ENCODE data around the gene NEK1. TPM values are rescaled to one million over a fixed set of nuclear protein-coding genes. Genes with fewer than 3 reads are reported as not detected.

NEK1 gene
- total and polyA plus RNA-seq, 2 of the 4 experiments (the other 2 are of a cell fraction) = 3.3 to 3.9 TPM

- ATAC-seq (ENCODE audit: low read depth) (no peak), DNase-seq (no peak)
- Histone ChIP-seq H4K20me1 (ENCODE audit: insufficient read depth, low read length) (no peaks in the 10 kb centered on the region), H4K8ac (ENCODE audit: low read depth in 2 of 2, low read length in 2 of 2) (no peak overlapping the region), H3K9me3 (ENCODE audit: control insufficient read depth, insufficient read depth, low read length) (no peaks in the 10 kb centered on the region), H3K9me1 (ENCODE audit: insufficient read depth, low read length) (no peaks in the 10 kb centered on the region), H2AK5ac (ENCODE audit: low read depth, low read length) (no peak overlapping the region), H2BK15ac (ENCODE audit: low read depth, low read length) (no peak overlapping the region), H3K27me3 (ENCODE audit: control insufficient read depth, insufficient read depth, low read length) (no peaks in the 10 kb centered on the region), H3K79me1 (ENCODE audit: low read depth in 1 of 2, low read length in 2 of 2) (peaks cover 0 to 4% of the 10 kb centered on the region in 2 experiments; a peak in 1 of 4 replicates), H3K23ac (ENCODE audit: low read depth, low read length) (no peak overlapping the region), H3K9ac (ENCODE audit: low read depth, low read length) (no peak overlapping the region), H4K5ac (ENCODE audit: low read depth, low read length) (no peak overlapping the region), H3K56ac (ENCODE audit: extremely low read depth, insufficient read depth, low read length) (no peak overlapping the region), H3K36me3 (ENCODE audit: control insufficient read depth, insufficient read depth, low read length) (no peaks in the 10 kb centered on the region), H3K4me1 (ENCODE audit: control insufficient read depth, insufficient read depth, low read length) (no peaks in the 10 kb centered on the region), H2BK5ac (ENCODE audit: low read depth, low read length, poor library complexity, severe bottlenecking) (no peak overlapping the region), H3K14ac (replicated peaks; ENCODE audit: low read depth, low read length) (no peak overlapping the region), H2BK120ac (ENCODE audit: low read depth, low read length) (no peak overlapping the region), H2AFZ (replicated peaks; ENCODE audit: low read length, poor library complexity) (no peak overlapping the region), H3K4me3 (ENCODE audit: insufficient read depth, low read depth, low read length) (no peak overlapping the region), H2BK20ac (ENCODE audit: low read depth, low read length) (no peak overlapping the region), H3K4me2 (ENCODE audit: low read depth, low read length) (no peak overlapping the region), H3K27ac (ENCODE audit: insufficient read depth, low read length) (no peak overlapping the region), H3K18ac (ENCODE audit: low read depth, low read length) (no peak overlapping the region), H3K4ac (ENCODE audit: low read depth, low read length) (no peak overlapping the region), H2AK9ac (replicated peaks; ENCODE audit: low read depth, low read length, poor library complexity) (no peak overlapping the region), H4K91ac (ENCODE audit: insufficient read depth, low read depth, low read length) (no peak overlapping the region)
- ChIA-PET CTCF (interaction anchor here (1.2 kb wide), 1 partner anchor 13 kb away, joined by 3 read pairs; no protein-coding TSS in a partner anchor), POLR2A (ENCODE audit: unreplicated experiment) (no interaction called here)
- TF ChIP-seq USF2 (IDR thresholded peaks at IDR 0.05; ENCODE audit: low read depth, low read length) = no peak
- TF ChIP-seq ELK1 (IDR thresholded peaks at IDR 0.05; ENCODE audit: borderline replicate concordance, low read depth, low read length) = no peak
- no peak for TF ChIP-seq POLR2A (IDR thresholded peaks at IDR 0.05; ENCODE audit: low read depth, low read length)
- no peak for TF ChIP-seq RAD21 (IDR thresholded peaks at IDR 0.05; ENCODE audit: low read length)
- TF ChIP-seq FOS (IDR thresholded peaks at IDR 0.05; ENCODE audit: low read depth, low read length) = no peak
- TF ChIP-seq CTCF (conservative IDR thresholded peaks at IDR 0.05; ENCODE audit: low read depth, low read length) = no peak
- TF ChIP-seq MAFK (IDR thresholded peaks at IDR 0.05; ENCODE audit: low read depth, low read length) = no peak
- no peak for TF ChIP-seq NFE2L2 (IDR thresholded peaks at IDR 0.05; ENCODE audit: low read depth, low read length)
- no peak for TF ChIP-seq CEBPB (IDR thresholded peaks at IDR 0.05; ENCODE audit: low read depth, low read length)
- TF ChIP-seq BHLHE40 (IDR thresholded peaks at IDR 0.05; ENCODE audit: low read depth, low read length) = no peak
- no peak for TF ChIP-seq MAZ (IDR thresholded peaks at IDR 0.05; ENCODE audit: borderline replicate concordance, low read depth, low read length)
- no peak for TF ChIP-seq CHD1 (IDR thresholded peaks at IDR 0.05; ENCODE audit: low read depth, low read length)
- no peak for TF ChIP-seq RFX5 (IDR thresholded peaks at IDR 0.05; ENCODE audit: low read depth, low read length)
- TF ChIP-seq SMC3 (IDR thresholded peaks at IDR 0.05; ENCODE audit: low read depth, low read length) = no peak
- no peak for TF ChIP-seq RCOR1 (IDR thresholded peaks at IDR 0.05; ENCODE audit: insufficient replicate concordance, low read length)
- no peak for TF ChIP-seq MXI1 (IDR thresholded peaks at IDR 0.05; ENCODE audit: borderline replicate concordance, low read depth, low read length)
- no TSS peak for BruUV-seq (replicated peaks)
- intact Hi-C loops (cut with micrococcal nuclease) = no loop called here
- dilution Hi-C loops (cut with HindIII; ENCODE audit: low sequenced_read_pairs, unreplicated experiment) = no loop called here
- in situ Hi-C loops (cut with MboI; ENCODE audit: low sequenced_read_pairs) = no loop called here
These were observed 175.6 kb downstream of the NEK1 start for GRCh38 chr4:169436734-169437133.

Data from IMR-90 (cell line).